GM21528 (cell line): Measurements from ENCODE around the gene PRLHR.

ENCODE experiments used
- ATAC-seq: cut with Tn5 transposase; IDR thresholded peaks from one replicate; pipeline ENCODE4 v1.9.1; 2021; ENCODE audit warnings: mild to moderate bottlenecking, moderate library complexity; ENCODE audit not compliant: unreplicated experiment, low FRiP score

PRLHR gene

DNA sequence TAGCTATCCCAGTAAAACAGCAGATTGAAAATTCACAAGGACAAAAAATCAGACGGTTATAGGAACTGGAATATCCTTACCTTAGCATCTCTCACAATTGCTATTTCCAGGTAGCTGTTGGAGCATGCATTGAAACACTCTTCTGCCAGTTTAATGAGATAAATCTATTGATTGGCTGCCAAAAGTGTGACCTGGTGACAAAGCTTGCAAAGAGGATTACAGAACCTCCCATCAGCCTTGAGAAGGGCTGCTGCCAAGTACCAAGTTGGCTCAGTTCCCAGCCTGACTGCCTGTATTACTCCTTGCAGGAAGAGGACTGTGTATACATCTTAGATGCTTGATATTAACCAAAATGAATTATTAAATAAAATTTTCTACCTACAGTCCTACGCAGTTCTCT lies 5.1 kb downstream of the PRLHR start:
- no peak for ATAC-seq

DNA sequence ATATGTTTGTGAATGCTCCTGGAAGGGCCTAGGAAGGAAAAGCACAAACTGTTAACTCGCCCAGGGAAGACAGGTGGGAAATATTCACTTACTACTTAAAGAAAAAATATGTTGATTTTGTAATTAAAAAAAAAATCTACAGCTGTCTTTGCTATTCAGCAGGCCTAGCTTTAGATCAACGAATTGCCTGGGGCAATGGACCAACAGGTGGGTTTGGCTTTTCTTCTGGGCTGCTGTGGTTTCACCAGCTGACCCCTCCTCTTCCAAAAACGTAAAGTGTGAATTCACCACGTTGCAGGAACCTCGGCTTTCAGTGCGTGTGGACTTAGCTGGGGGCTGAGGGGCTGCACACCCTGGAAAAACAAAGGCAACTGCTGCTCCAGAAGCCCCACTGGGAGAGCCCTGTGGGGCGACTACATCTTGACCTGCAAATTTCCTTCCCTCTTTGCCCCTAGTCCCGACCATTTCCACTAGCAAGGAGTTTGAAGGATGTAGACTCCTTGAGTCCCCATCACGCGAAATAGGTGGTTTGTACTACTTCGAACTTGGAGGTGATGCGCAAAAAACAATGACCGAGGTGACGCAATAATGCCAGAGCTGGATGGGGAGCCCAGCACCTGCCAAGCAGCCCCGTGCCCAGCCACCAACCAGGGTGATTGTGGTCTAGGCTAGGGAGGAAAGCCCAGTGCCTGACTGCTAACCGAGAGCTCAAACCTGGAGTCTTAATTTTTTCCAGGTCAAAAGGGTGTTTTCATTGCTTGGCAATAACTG lies 7.4 kb downstream of the PRLHR start:
- no peak for ATAC-seq

DNA sequence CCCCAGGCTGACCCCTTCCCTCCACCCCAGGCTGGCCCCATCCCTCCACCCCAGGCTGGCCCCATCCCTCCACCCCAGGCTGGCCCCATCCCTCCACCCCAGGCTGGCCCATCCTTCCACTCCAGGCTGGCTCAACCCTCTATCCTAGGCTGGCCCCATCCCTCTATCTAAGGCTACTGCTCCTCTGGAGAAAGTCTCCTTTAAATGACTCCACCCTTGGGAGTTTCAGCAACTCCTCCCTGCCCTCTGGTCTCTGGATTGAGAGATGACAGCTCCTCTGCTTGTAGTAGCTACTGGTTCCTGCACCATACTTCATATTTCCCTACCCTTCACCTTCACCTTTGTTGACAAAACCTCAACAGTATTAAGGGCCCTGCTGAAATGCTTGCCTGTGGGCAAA lies 8.5 kb downstream of the PRLHR start:
- no peak for ATAC-seq

GRCh38 chr10:118585794-118586193 lies 9.7 kb downstream of the PRLHR start:
- no peak for ATAC-seq

GRCh38 chr10:118585234-118585633 lies 10.2 kb downstream of the PRLHR start:
- ATAC-seq, result no peak

DNA sequence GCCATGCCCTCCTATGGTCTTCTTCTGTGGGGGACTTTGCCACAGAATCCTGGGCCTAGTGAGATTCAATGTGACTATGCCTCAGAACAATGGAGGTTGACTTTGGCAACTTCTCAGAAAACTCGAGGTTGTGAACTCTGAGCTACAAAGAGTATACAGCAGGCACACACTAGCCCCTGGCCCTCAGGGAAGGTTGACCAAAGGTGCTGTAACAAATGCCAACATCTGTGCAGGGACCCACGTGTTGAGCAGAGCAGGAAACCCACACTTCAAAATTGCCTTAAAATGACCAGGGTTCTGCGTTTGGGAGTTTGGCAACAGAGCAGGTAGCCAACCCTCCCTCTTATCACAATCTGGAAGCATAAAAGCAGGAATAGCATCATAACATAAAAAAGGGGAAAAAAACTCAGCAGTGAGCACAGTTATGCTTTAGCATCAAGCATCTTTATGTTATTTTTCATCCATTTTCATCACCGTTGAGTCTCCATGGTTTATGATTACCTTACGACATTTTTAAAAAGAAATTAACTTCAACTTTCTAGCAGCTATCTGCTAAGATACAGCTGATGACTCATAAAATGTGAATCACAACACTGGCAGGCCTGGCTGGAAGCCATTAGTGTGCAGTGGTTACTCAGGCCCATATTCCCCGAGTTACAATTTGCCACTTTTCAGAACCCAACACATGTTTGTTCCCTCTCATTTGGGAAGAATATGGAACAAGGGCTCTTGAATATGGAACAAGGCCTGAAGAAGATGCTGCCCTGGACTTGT lies 11.1 kb downstream of the PRLHR start:
- no peak for ATAC-seq

- no peak for ATAC-seq
These were observed 11.8 kb downstream of the PRLHR start for GRCh38 chr10:118583611-118584010.

GRCh38 chr10:118582511-118582910 lies 12.9 kb downstream of the PRLHR start:
- ATAC-seq, result no peak

DNA sequence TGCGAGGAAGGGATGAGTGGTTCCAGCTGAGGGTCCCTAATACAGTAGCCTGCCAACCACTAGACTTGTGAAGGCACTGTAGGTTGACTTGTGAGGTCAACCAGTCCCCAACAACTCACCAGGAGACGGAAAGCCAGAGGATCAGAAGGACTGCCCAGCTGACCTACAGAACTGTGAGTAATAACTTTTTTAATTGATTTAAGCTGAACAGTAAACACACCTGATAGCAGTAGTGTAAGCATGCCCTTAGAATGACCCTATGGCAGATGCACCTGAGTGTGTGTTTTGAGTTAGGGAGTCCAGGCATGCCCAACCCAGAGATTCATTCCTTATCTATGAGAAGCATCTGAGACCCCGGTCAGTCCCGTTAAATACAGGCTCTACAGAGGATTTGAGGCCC lies 14.1 kb downstream of the PRLHR start:
- no peak for ATAC-seq

DNA sequence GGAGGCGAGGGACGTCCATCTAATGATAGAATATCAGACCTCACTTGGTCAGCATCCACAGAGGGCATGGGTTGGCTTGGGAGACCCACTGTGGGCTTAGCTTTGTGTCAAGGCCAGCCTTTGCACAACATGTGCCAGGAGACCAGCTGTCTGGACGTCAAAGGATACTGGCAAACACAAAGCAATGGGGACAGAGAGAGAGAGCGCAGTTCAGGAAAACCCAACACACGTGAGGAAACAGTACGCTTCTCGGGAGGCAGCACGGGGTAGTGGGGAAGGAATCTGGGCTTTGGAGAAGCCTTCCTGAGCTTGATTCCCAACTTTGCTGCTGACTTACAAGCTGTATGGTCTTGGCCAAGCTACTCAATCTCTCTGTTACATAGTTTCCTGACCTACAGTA lies 14.7 kb downstream of the PRLHR start:
- no peak for ATAC-seq

GRCh38 chr10:118573512-118573911 lies 21.9 kb downstream of the PRLHR start:
- ATAC-seq, result no peak

GRCh38 chr10:118572256-118573041 lies 23.0 kb downstream of the PRLHR start:
- ATAC-seq, result no peak

- ATAC-seq, result no peak
These were observed 24.3 kb downstream of the PRLHR start for GRCh38 chr10:118571123-118571522.

DNA sequence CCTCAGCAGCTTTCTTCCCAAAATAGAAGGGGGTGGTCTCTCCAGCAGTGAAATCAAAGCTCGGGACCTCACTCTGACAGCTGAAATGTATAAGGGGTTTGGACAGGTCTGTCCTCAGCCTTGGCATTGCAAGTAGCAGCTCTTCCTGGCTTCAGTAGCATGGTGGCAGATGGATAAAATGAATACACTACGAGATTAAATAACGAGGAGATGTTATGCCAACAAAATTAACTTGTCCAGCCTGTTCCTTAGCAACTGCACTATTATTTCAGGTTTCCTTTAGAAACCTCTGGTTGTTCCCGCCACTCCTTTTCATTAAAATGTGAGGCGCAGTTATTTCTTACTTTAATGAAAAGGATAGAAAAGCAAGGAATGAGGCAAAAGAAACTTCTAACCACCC lies 24.9 kb downstream of the PRLHR start:
- ATAC-seq, result no peak

- no peak for ATAC-seq
These were observed 25.6 kb downstream of the PRLHR start for GRCh38 chr10:118569882-118570252.

DNA sequence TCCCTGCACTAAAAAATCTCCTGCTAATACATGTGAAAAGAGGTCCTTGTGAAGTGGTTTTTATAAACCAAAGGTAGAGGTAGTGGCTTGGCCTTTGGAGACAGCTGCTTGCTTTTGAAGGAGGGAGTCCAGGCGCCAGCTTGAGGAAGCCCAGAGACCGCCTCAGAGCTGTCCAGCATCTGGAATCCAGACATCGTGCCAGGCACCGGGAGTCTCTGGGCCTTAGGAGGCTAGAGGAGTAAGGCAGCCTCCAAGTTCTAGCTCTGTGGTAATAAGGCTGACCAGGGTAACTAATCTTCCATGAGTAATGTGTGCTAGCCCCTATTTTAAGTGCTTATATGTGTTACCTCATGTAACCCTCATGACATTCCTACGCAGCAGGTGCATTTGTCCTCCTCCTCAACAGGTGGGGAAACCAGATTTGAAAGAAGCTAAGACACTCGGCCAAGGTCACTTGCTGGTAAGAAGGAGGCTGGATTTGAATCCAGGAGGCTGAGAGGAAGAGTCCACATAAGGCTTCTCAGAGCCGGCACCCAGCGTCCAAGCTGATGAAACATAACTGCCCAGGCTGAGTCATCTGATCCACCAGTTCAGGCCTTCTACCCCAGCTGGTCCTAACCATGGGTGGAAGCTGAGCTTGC lies 26.1 kb downstream of the PRLHR start:
- no peak for ATAC-seq

DNA sequence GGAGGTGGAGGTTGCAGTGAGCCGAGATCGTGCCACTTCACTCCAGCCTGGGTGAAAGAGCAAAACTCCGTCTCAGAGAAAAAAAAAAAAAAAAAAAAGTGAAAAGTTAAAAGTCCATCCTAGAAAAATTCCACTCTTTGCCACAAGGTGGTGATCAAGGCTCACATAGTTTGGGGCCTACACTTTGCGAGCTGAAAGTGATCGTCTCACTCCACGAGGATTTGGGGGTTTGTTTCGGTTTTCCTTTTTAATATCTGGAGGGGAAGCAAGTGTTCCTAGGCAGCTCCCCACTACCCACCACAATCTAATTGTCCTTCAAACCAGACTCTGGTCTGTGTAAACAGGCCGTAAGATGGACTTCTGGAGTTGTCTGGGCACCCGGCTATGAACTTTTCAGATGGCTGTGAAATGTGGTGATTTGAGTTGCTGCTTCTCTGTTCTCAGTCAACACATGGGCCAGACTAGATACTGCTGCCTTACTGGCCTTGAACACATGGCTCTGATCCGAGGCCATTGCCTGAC lies 27.1 kb downstream of the PRLHR start:
- ATAC-seq, result no peak

- no peak for ATAC-seq
These were observed 27.7 kb downstream of the PRLHR start for GRCh38 chr10:118567701-118568248.

DNA sequence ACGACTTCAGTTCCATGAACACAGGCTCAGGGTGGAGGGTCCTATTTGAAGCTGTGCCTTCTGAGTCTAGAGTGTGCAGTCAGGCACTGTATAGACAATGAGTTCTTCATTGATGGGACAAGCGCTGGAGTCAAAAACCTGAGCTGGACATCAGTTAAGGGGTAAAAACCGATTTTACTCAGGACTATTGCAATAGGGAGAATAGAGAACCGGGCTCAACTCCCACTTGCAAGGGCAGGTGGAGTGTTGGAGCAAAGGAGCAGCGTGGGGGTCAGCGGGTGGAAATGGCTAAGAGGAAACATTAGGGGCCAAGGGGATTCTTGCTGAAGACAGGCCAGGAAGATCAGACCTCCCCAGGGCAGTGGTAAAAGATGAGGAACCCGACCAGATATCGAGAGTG lies 28.5 kb downstream of the PRLHR start:
- no peak for ATAC-seq
